ENCODE results near the gene TPSAB1. TPM values are rescaled to one million over a fixed set of nuclear protein-coding genes. Genes with fewer than 3 reads are reported as not detected.
"Not testable (repeated sequence)": the region's sequence is repeated elsewhere in the genome, so short reads cannot be mapped to it uniquely, and the experiment has no call there.

The TPSAB1 gene
- total and polyA plus RNA-seq, 10 donors: 0.26 to 17.9 (median 1.1) TPM; not detected in 1

DNA sequence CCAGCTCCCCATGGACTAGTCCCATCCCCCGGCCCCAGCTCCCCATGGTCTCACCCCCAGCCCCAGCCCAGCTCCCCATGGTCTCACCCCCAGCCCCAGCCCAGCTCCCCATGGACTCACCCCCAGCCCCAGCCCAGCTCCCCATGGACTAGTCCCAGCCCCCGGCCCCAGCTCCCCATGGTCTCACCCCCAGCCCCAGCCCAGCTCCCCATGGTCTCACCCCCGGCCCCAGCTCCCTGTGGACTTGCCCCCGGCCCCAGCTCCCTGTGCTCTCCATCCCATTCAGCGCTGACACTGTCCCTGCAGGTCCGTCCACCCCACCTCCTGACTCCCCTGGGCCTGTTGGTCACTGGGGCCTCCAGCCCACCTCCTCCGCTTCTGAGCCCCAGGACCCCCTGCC is 9.2 kb upstream of the TPSAB1 start:
- intact Hi-C loops (cut with DNase I; ENCODE audit: low total_unique reads); H3K27me3 ChIP-seq (replicated peaks in 1 of 7); H3K36me3 ChIP-seq; H3K4me1 ChIP-seq; H3K9me3 ChIP-seq; H3K4me3 ChIP-seq; H3K27ac ChIP-seq: not testable (repeated sequence)
- WGBS, 5 donors: 77 to 100% (median 93%) methylated on average over 1 to 7 of the region's 7 CpGs
- DNase-seq: peak; percentile 51

DNA sequence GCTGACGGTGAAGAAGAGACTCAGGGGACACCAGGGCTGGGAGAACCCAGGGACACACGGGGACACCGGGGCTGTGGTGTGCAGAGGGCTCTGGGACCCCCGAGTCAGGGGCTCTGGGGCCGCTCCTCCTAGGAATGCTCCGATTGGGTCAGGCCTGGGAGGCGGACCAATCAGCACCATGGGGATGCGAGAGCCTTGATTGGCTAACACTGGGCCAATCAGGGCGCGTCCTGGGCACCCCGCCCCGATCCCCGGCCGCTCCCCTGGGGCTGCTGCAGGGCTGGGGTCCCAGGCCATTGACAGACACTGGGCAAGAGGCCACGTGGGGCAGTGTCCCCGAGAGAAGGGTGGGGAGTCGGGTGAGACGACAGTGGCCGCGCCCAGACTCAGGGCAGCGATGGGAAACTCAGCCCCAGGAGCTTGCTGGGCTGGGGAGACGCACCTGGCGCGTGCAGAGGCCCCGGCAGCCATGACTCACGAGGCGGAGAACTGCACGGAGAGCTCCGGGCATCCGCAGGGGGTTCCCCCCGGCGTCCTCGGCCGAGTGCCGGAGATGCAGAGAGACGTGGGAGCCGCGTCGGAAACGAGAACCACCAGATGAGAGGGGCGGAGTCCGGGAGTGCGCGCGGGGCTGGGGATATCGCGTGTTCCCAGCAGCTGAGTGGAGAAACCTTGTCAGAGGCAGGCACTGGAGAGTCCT is 8.3 kb upstream of the TPSAB1 start:
- H3K36me3 ChIP-seq; H3K27ac ChIP-seq; H3K4me1 ChIP-seq; DNase-seq; H3K27me3 ChIP-seq (replicated peaks in 1 of 7); intact Hi-C loops (cut with DNase I; ENCODE audit: low total_unique reads); H3K4me3 ChIP-seq; H3K9me3 ChIP-seq: not testable (repeated sequence)
- no CpG with 5 or more reads among the region's 47 CpGs for WGBS, 5 donors

DNA sequence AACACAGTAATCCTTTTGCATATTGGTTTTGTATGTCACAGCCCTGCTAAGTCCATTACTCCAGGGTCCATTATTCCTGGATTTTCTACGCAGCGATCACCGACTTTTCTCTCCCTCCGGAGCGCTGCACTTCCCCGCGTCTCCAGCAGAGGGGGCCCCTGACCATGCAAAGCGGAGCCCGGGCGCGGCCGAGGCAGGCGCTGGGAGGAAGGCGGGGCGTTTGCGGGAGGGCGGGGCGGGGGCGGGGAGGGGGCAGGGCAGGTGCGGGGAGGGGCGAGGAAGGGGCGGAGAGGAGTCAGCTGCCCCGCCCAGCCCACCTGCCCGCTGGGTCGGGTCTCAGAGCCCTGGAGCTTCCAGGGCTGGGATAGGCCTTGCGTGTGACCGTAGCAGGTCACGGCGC is 3.8 kb upstream of the TPSAB1 start:
- H3K27me3 ChIP-seq (replicated peaks in 1 of 7); DNase-seq; H3K9me3 ChIP-seq; H3K27ac ChIP-seq; intact Hi-C loops (cut with DNase I; ENCODE audit: low total_unique reads); H3K4me1 ChIP-seq; H3K4me3 ChIP-seq; H3K36me3 ChIP-seq: not testable (repeated sequence)
- no CpG with 5 or more reads among the region's 29 CpGs for WGBS, 5 donors

DNA sequence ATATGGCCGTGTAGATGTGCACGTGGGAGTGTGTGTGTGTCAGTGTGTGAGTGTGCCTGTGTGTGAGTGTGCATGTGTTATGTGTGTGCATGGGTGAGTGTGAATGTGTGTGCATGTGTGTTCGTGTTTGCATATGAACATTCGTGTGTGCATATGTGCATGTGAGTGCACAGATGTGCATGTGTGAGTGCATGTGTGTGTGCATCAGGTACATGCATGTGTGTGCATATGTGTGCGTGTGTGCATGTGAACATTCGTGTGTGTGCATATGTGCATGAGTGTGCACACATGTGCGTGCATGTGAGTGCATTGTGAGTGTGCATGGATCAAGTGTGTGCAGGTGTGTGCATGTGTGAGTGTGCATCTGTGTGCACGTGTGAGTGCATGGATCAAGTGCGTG is 2.5 kb upstream of the TPSAB1 start:
- intact Hi-C loops (cut with DNase I; ENCODE audit: low total_unique reads): no loop called here
- WGBS, 5 donors: 84 to 90% (median 86%) methylated on average over 9 of the region's 9 CpGs
- Histone ChIP-seq H3K27ac (no peak overlapping the region), H3K27me3 (replicated peaks in 1 of 7) (peaks cover 0 to 4% (median 0%) of the 10 kb centered on the region in 7 donors), H3K36me3 (no peaks in the 10 kb centered on the region), H3K9me3 (no peaks in the 10 kb centered on the region), H3K4me3 (no peak overlapping the region), H3K4me1 (no peaks in the 10 kb centered on the region)
- TF ChIP-seq POLR2A (IDR thresholded peaks at IDR 0.05) (no peak), POLR2AphosphoS5 (IDR thresholded peaks at IDR 0.05) (no peak)
- TF ChIP-seq, protein P1, sequence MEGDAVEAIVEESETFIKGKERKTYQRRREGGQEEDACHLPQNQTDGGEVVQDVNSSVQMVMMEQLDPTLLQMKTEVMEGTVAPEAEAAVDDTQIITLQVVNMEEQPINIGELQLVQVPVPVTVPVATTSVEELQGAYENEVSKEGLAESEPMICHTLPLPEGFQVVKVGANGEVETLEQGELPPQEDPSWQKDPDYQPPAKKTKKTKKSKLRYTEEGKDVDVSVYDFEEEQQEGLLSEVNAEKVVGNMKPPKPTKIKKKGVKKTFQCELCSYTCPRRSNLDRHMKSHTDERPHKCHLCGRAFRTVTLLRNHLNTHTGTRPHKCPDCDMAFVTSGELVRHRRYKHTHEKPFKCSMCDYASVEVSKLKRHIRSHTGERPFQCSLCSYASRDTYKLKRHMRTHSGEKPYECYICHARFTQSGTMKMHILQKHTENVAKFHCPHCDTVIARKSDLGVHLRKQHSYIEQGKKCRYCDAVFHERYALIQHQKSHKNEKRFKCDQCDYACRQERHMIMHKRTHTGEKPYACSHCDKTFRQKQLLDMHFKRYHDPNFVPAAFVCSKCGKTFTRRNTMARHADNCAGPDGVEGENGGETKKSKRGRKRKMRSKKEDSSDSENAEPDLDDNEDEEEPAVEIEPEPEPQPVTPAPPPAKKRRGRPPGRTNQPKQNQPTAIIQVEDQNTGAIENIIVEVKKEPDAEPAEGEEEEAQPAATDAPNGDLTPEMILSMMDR (IDR thresholded peaks at IDR 0.05 in 8 of 11, conservative IDR thresholded peaks at IDR 0.05 in 3 of 11): no peak
- peak; percentile 48 for DNase-seq

DNA sequence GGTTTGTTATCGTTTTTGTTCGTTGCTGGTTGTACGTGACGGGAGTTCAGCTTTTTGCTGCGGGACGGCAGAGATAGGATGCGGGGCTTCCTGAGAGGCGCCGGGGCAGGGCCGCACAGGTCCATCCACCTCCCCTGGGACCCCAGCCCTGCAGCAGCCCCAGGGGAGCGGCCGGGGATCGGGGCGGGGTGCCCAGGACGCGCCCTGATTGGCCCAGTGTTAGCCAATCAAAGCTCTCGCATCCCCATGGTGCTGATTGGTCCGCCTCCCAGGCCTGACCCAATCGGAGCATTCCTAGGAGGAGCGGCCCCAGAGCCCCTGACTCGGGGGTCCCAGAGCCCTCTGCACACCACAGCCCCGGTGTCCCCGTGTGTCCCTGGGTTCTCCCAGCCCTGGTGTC is 1.6 kb upstream of the TPSAB1 start:
- H3K4me1 ChIP-seq; H3K9me3 ChIP-seq; H3K36me3 ChIP-seq; intact Hi-C loops (cut with DNase I; ENCODE audit: low total_unique reads); H3K27me3 ChIP-seq (replicated peaks in 1 of 7); H3K27ac ChIP-seq; H3K4me3 ChIP-seq: not testable (repeated sequence)
- 70 to 85% (median 73%) methylated on average over 12 to 19 of the region's 23 CpGs for WGBS, 5 donors
- DNase-seq: peak; percentile 16

DNA sequence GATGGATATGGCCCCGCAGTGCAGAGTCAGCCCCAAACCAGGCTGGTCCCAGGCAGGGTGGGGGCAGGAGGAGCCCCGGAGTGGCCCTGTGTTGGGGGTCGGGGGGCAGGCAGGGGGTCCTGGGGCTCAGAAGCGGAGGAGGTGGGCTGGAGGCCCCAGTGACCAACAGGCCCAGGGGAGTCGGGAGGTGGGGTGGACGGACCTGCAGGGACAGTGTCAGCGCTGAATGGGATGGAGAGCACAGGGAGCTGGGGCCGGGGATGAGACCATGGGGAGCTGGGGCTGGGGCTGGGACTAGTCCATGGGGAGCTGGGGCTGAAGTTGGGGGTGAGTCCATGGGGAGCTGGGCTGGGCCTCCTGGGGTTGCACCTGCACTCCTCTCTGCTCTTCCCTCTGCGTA is 930 bp upstream of the TPSAB1 start:
- intact Hi-C loops (cut with DNase I; ENCODE audit: low total_unique reads); H3K4me3 ChIP-seq; H3K27ac ChIP-seq; H3K4me1 ChIP-seq; H3K36me3 ChIP-seq; H3K9me3 ChIP-seq: not testable (repeated sequence)
- H3K27me3 ChIP-seq (replicated peaks in 1 of 7): peaks cover 0 to 14% (median 0%) of the 10 kb centered on the region in 7 donors
- WGBS, 5 donors: 69 to 90% (median 81%) methylated on average over 5 to 9 of the region's 9 CpGs
- DNase-seq: peak; percentile 58

DNA sequence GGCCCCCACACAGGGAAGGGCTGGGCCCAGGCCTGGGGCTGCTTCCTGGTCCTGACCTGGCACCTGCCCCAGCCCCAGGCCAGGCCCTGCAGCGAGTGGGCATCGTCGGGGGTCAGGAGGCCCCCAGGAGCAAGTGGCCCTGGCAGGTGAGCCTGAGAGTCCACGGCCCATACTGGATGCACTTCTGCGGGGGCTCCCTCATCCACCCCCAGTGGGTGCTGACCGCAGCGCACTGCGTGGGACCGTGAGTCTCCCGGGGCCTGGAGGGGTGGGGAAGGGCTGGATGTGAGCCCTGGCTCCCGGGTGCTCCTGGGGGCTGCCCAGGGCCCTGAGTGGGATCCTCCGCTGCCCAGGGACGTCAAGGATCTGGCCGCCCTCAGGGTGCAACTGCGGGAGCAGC is 576 bp downstream of the TPSAB1 start:
- WGBS, 5 donors: 83 to 93% (median 88%) methylated on average over 6 to 12 of the region's 15 CpGs; no CpG with 5 or more reads in 1 of the 5 donors
- H3K4me3 ChIP-seq; H3K9me3 ChIP-seq; intact Hi-C loops (cut with DNase I; ENCODE audit: low total_unique reads); H3K36me3 ChIP-seq; H3K27ac ChIP-seq: not testable (repeated sequence)
- peaks cover 0 to 29% (median 0%) of the 10 kb centered on the region in 7 donors for H3K27me3 ChIP-seq (replicated peaks in 1 of 7)
- peak; percentile 21 for DNase-seq
- peaks cover 0 to 15% (median 3%) of the 10 kb centered on the region in 6 donors for H3K4me1 ChIP-seq

DNA sequence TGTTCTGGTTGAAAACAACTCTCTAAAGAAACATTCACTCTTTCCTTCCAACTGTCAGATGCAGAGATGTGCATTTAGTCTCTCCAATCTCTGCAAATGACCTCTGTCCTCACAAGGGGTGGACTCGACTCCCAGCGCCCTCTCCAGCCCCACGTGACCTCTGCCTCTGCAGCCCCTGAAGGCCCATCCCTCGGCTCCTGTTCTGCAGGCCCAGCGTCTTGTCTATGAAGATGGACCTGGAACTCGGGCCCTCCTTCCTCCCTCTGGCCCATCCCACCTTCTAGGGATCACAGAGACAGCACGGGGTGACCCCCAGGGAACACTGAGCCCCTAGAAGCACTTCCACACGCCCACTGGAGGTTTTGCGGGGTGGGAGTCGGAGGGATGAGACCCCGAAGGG is 2.9 kb downstream of the TPSAB1 start:
- H3K27ac ChIP-seq; H3K36me3 ChIP-seq; intact Hi-C loops (cut with DNase I; ENCODE audit: low total_unique reads); H3K9me3 ChIP-seq; H3K4me3 ChIP-seq: not testable (repeated sequence)
- H3K27me3 ChIP-seq (replicated peaks in 1 of 7): peaks cover 0 to 35% (median 0%) of the 10 kb centered on the region in 7 donors
- peaks cover 0 to 15% (median 3%) of the 10 kb centered on the region in 6 donors for H3K4me1 ChIP-seq
- 56 to 82% (median 64%) methylated on average over 6 to 7 of the region's 11 CpGs for WGBS, 5 donors
- DNase-seq: peak; percentile 21

DNA sequence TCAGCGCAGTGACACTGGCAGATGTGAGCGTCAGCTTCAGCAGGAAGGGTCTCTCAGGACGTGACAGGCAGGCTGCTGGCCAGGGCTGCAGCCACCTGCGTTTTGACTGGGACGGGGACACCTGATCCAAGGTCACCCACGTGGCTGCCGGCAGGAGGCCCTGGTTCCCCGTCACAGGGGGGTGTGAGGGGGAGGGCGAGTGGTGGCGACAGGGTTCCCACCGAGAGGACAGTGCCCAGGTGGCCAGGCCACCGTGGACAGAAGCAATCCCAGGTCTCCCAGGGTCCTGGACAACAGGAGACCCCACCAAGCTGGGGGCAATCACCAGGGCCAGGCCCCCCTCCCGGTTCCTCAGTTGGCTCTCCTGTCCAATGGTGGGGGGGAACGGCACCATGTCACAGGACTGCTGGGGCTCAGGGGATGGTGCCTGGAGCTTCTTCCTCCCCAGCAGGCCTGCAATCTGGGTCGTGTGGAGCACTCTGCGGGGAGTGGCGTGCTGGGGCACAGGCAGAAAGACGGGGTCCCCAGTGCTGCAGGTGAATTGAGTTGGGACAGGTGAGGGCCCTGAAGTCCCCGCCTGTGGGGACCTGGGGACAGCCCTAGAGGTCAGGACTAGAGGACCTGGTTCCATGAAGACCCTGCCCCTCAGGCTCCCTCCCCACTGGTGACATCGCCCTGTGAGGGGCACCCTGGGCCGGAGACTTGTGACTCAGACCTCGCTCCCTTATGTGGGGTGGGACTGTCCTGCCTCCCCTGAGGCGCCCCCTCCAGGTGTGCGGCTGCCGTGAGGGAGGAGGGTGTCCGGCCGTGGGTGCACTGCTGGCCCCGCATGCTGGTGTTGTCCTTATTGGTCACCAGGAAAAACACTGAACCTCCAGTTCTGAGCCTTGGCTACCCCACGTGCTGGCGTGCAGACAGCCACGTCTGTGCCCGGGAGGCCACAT is 3.7 kb downstream of the TPSAB1 start:
- intact Hi-C loops (cut with DNase I; ENCODE audit: low total_unique reads); H3K36me3 ChIP-seq; H3K27ac ChIP-seq; H3K4me3 ChIP-seq; H3K9me3 ChIP-seq: not testable (repeated sequence)
- peaks cover 0 to 35% (median 0%) of the 10 kb centered on the region in 7 donors for H3K27me3 ChIP-seq (replicated peaks in 1 of 7)
- 63 to 76% (median 66%) methylated on average over 13 to 31 of the region's 32 CpGs for WGBS, 5 donors
- H3K4me1 ChIP-seq: peaks cover 0 to 15% (median 3%) of the 10 kb centered on the region in 6 donors
- DNase-seq: peak; percentile 34

Data from spleen (tissue), 11 donors.